Measurements from ENCODE around the gene UGT1A3.
"Not testable (repeated sequence)": the region's sequence is repeated elsewhere in the genome, so short reads cannot be mapped to it uniquely, and the experiment has no call there.

UGT1A3 gene

GRCh38 chr2:233718552-233718951 is 10.3 kb upstream of the UGT1A3 start, which contains the start of gene UGT1A4:
Gene UGT1A4, plus strand, starts transcription at chr2:233718736. Its CDS starts 85 bp downstream, at chr2:233718821.
- TF ChIP-seq CTCF (IDR thresholded peaks at IDR 0.05; ENCODE audit: insufficient read depth, low read length) (no peak), REST (IDR thresholded peaks at IDR 0.05; ENCODE audit: insufficient replicate concordance, low read depth) (no peak), POLR2AphosphoS5 (IDR thresholded peaks at IDR 0.05; ENCODE audit: low read depth) (no peak), GABPA (IDR thresholded peaks at IDR 0.05; ENCODE audit: low read depth) (no peak), SPI1 (IDR thresholded peaks at IDR 0.05; ENCODE audit: borderline replicate concordance, low read depth) (no peak)
- Histone ChIP-seq H3K4me3 (replicated peaks; ENCODE audit: insufficient read depth, low read length) (no peak within 1 kb of the TSS), H3K27me3 (ENCODE audit: insufficient read depth, poor library complexity, severe bottlenecking) (no peaks in the 10 kb centered on the region), H3K27ac (replicated peaks) (no peak within 1 kb of the TSS)
- DNase-seq (ENCODE audit: low read depth in 1 of 2, low spot score in 1 of 2), result no peak

- not testable (repeated sequence) for H3K4me3 ChIP-seq (replicated peaks; ENCODE audit: insufficient read depth, low read length); DNase-seq (ENCODE audit: low read depth in 1 of 2, low spot score in 1 of 2); H3K27me3 ChIP-seq (ENCODE audit: insufficient read depth, poor library complexity, severe bottlenecking); H3K27ac ChIP-seq (replicated peaks)
Measured at GRCh38 chr2:233736868-233737653, 8.2 kb downstream of the UGT1A3 start.

DNA sequence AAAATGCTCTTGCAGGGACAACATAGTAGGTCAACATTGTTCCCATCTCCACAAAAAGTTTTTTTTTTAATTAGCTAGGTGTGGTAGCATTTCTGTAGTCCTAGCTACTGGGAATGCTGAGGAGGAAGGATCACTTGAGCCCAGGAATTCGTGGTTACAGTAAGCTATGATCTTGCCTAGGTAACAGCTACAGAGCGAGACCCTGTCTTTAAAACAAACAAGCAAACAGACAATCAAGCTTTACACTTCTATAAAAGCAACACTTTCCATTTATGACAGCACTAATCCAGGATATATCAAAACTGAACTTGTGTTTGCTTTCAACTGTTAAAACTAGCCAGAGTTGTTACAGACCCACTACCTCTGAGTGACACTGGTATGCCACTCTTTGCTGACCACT is 12.0 kb downstream of the UGT1A3 start:
- H3K27ac ChIP-seq (replicated peaks), result no peak overlapping the region

GRCh38 chr2:233743464-233744259 is 14.8 kb downstream of the UGT1A3 start:
- TF ChIP-seq CTCF (IDR thresholded peaks at IDR 0.05; ENCODE audit: insufficient read depth, low read length) (no peak), SPI1 (IDR thresholded peaks at IDR 0.05; ENCODE audit: borderline replicate concordance, low read depth) (no peak), POLR2AphosphoS5 (IDR thresholded peaks at IDR 0.05; ENCODE audit: low read depth) (no peak), REST (IDR thresholded peaks at IDR 0.05; ENCODE audit: insufficient replicate concordance, low read depth) (no peak)
- Histone ChIP-seq H3K4me3 (replicated peaks; ENCODE audit: insufficient read depth, low read length) (no peak overlapping the region), H3K27ac (replicated peaks) (no peak overlapping the region), H3K27me3 (ENCODE audit: insufficient read depth, poor library complexity, severe bottlenecking) (peaks cover 2% of the 10 kb centered on the region)
- DNase-seq (ENCODE audit: low read depth in 1 of 2, low spot score in 1 of 2), result no peak

More for the DNA sequence above, 12.0 kb downstream of the UGT1A3 start:
- DNase-seq (ENCODE audit: low read depth in 1 of 2, low spot score in 1 of 2), result no peak
- H3K27me3 ChIP-seq (ENCODE audit: insufficient read depth, poor library complexity, severe bottlenecking), result peaks cover 2% of the 10 kb centered on the region
- no peak overlapping the region for H3K4me3 ChIP-seq (replicated peaks; ENCODE audit: insufficient read depth, low read length)
- no peak for TF ChIP-seq POLR2AphosphoS5 (IDR thresholded peaks at IDR 0.05; ENCODE audit: low read depth)
- no peak for TF ChIP-seq GABPA (IDR thresholded peaks at IDR 0.05; ENCODE audit: low read depth)
- no peak for TF ChIP-seq REST (IDR thresholded peaks at IDR 0.05; ENCODE audit: insufficient replicate concordance, low read depth)
